Lower leg skin (tissue), 3 donors: ENCODE measurements around the gene SRGAP1.

Source experiments
- CTCF ChIP-seq, 3 donors: fragments of 450-650 bp; IDR thresholded peaks; one replicate each; pipeline ENCODE4 v1.5.1; 2016; ENCODE audit warnings: antibody characterized with exemption in 3 of 3, mild to moderate bottlenecking in 3 of 3, moderate library complexity in 2 of 3
- POLR2A ChIP-seq, 2 donors: fragments of 450-650 bp; IDR thresholded peaks; one replicate each; pipeline ENCODE4 v1.6.1; 2016 to 2017; ENCODE audit warnings: antibody characterized with exemption in 2 of 2, mild to moderate bottlenecking in 1 of 2, moderate library complexity in 1 of 2

DNA sequence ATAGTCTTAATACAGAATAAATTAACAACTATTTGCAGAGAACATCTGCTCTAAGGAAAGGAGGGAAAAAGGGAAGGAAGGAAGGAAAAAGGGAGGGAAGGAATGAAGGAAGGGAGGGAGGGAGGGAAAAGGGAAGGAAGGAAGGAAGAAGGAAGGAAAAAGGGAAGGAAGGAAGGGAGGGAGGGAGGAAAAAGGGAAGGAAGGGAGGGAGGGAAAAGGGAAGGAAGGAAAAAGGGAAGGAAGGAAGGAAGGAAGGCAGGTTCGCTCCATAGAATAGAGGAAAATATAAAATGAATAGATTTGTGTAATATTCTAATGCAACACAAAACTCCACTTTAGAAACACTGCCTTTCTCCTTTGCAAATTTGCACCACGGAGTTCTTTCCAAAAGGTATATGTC is 361.0 kb downstream of the SRGAP1 start:
- no peak for TF ChIP-seq CTCF (IDR thresholded peaks at IDR 0.05)
- no peak for TF ChIP-seq POLR2A (IDR thresholded peaks at IDR 0.05)
